Large intestine (tissue), 3 donors: ENCODE measurements around the gene IGSF3. TPM values are rescaled to one million over a fixed set of nuclear protein-coding genes. Genes with fewer than 3 reads are reported as not detected.

Source experiments
- DNase-seq, 2 donors: peaks; one replicate each; pipeline versions ENCODE4 v3.0.0 to v3.0.0-alpha.2; 2013
- H3K27ac ChIP-seq: one replicate; pipeline ENCODE4 v1.5.1; 2013; ENCODE audit warnings: low read length
- H3K27me3 ChIP-seq: 2 replicates; pipeline ENCODE4 v1.6.1; 2013; ENCODE audit warnings: low read length; ENCODE audit not compliant: control insufficient read depth, insufficient read depth
- H3K36me3 ChIP-seq: 2 replicates; pipeline ENCODE4 v1.6.1; 2013; ENCODE audit warnings: low read length; ENCODE audit not compliant: control insufficient read depth, insufficient read depth
- H3K4me1 ChIP-seq: one replicate; pipeline ENCODE4 v1.6.1; 2013; ENCODE audit warnings: low read length; ENCODE audit not compliant: control insufficient read depth, insufficient read depth
- H3K4me3 ChIP-seq: one replicate; pipeline ENCODE4 v1.5.1; 2013; ENCODE audit warnings: low read length
- H3K9me3 ChIP-seq: one replicate; pipeline ENCODE4 v1.6.1; 2013; ENCODE audit warnings: mild to moderate bottlenecking, low read depth, low read length, moderate library complexity; ENCODE audit not compliant: control insufficient read depth
- WGBS: methylation state at CpG from one replicate; pipeline ENCODE4 v1.1.5; 2013; ENCODE audit warnings: low lambda C conversion rate; ENCODE audit not compliant: insufficient coverage; 5-methylcytosine and 5-hydroxymethylcytosine counted together
- polyA plus RNA-seq: library from polyadenylated mRNA; unstranded; fragments of 120-200 nt; gene quantifications from one replicate; pipeline ENCODE4 v1.2.1, GENCODE V29; 2013

The IGSF3 gene
- polyA plus RNA-seq, 1 donor = 36.1 TPM

GRCh38 chr1:116578581-116578980 is 89.0 kb downstream of the IGSF3 start:
- Histone ChIP-seq H3K4me3 (no peak overlapping the region), H3K9me3 (no peaks in the 10 kb centered on the region), H3K27ac (no peak overlapping the region), H3K36me3 (peaks cover 40% of the 10 kb centered on the region), H3K27me3 (no peaks in the 10 kb centered on the region), H3K4me1 (peaks cover 6% of the 10 kb centered on the region)
- WGBS = 100% methylated on average over 1 of the region's 1 CpG
- no peak for DNase-seq

- DNase-seq = no peak
- no peak overlapping the region for H3K27ac ChIP-seq
- H3K4me1 ChIP-seq = peaks cover 6% of the 10 kb centered on the region
- peaks cover 33% of the 10 kb centered on the region for H3K36me3 ChIP-seq
- H3K4me3 ChIP-seq = no peak overlapping the region
- WGBS = no CpG with 5 or more reads among the region's 5 CpGs
- no peaks in the 10 kb centered on the region for H3K9me3 ChIP-seq
- H3K27me3 ChIP-seq = no peaks in the 10 kb centered on the region
Observed at GRCh38 chr1:116577759-116578314, 89.7 kb downstream of the IGSF3 start.

- Histone ChIP-seq H3K27ac (no peak overlapping the region), H3K4me3 (no peak overlapping the region), H3K4me1 (peaks cover 19% of the 10 kb centered on the region), H3K9me3 (no peaks in the 10 kb centered on the region), H3K27me3 (no peaks in the 10 kb centered on the region), H3K36me3 (peaks cover 29% of the 10 kb centered on the region)
- peak; percentile 52 to 54 for DNase-seq
- 70% methylated on average over 2 of the region's 11 CpGs for WGBS
Observed at GRCh38 chr1:116574581-116575291, 92.8 kb downstream of the IGSF3 start.

GRCh38 chr1:116573431-116574095 is 94.0 kb downstream of the IGSF3 start:
- no peak overlapping the region for H3K4me3 ChIP-seq
- H3K4me1 ChIP-seq = peaks cover 24% of the 10 kb centered on the region
- H3K9me3 ChIP-seq = no peaks in the 10 kb centered on the region
- peaks cover 20% of the 10 kb centered on the region for H3K36me3 ChIP-seq
- no peak overlapping the region for H3K27ac ChIP-seq
- DNase-seq = no peak
- WGBS = 92% methylated on average over 2 of the region's 7 CpGs
- H3K27me3 ChIP-seq = no peaks in the 10 kb centered on the region

- Histone ChIP-seq H3K4me1 (peaks cover 24% of the 10 kb centered on the region), H3K36me3 (peaks cover 18% of the 10 kb centered on the region)
- 83% methylated on average over 2 of the region's 4 CpGs for WGBS
Observed at GRCh38 chr1:116572771-116573430, 94.6 kb downstream of the IGSF3 start.

GRCh38 chr1:116572099-116572498 is 95.4 kb downstream of the IGSF3 start:
- no peaks in the 10 kb centered on the region for H3K27me3 ChIP-seq
- peaks cover 24% of the 10 kb centered on the region for H3K4me1 ChIP-seq
- H3K4me3 ChIP-seq = no peak overlapping the region
- H3K9me3 ChIP-seq = no peaks in the 10 kb centered on the region
- peaks cover 9% of the 10 kb centered on the region for H3K36me3 ChIP-seq
- WGBS = no CpG with 5 or more reads among the region's 2 CpGs
- no peak overlapping the region for H3K27ac ChIP-seq
- DNase-seq = no peak

More at GRCh38 chr1:116572771-116573430, 94.6 kb downstream of the IGSF3 start:
- Histone ChIP-seq H3K9me3 (no peaks in the 10 kb centered on the region), H3K27ac (no peak overlapping the region), H3K27me3 (no peaks in the 10 kb centered on the region), H3K4me3 (no peak overlapping the region)
- DNase-seq = no peak

- Histone ChIP-seq H3K4me3 (peak overlapping the region; percentile 84), H3K27me3 (no peaks in the 10 kb centered on the region), H3K9me3 (no peaks in the 10 kb centered on the region), H3K36me3 (peaks cover 6% of the 10 kb centered on the region), H3K27ac (peak overlapping the region; percentile 98), H3K4me1 (peaks cover 24% of the 10 kb centered on the region)
- WGBS = no CpG with 5 or more reads among the region's 24 CpGs
- DNase-seq = no peak
Observed at GRCh38 chr1:116571215-116571919, 96.2 kb downstream of the IGSF3 start.

GRCh38 chr1:116570358-116571214 is 96.9 kb downstream of the IGSF3 start, which contains the start of gene CD58:
Gene CD58 (minus strand): TSS chr1:116571026. CDS start chr1:116570972, 54 bp downstream.
- Histone ChIP-seq H3K4me3 (peak within 1 kb of the TSS; percentile 84), H3K27me3 (no peaks in the 10 kb centered on the region), H3K9me3 (no peaks in the 10 kb centered on the region), H3K4me1 (peaks cover 24% of the 10 kb centered on the region), H3K36me3 (peaks cover 4% of the 10 kb centered on the region), H3K27ac (peak within 1 kb of the TSS; percentile 98)
- DNase-seq = peak; percentile 82 to 92
- WGBS = no CpG with 5 or more reads among the region's 90 CpGs

GRCh38 chr1:116569776-116570357 is 97.7 kb downstream of the IGSF3 start:
- DNase-seq = peak; percentile 75 to 87
- Histone ChIP-seq H3K36me3 (no peaks in the 10 kb centered on the region), H3K27me3 (no peaks in the 10 kb centered on the region), H3K9me3 (peaks cover under 1% of the 10 kb centered on the region), H3K4me1 (peaks cover 24% of the 10 kb centered on the region), H3K27ac (peak overlapping the region; percentile 98), H3K4me3 (peak overlapping the region; percentile 84)
- WGBS = no CpG with 5 or more reads among the region's 22 CpGs
